ENCODE data around the gene CD248.
"Not testable (repeated sequence)": the region's sequence is repeated elsewhere in the genome, so short reads cannot be mapped to it uniquely, and the experiment has no call there.

Gene CD248

GRCh38 chr11:66287211-66287888 lies 29.5 kb downstream of the CD248 start:
- no peak for DNase-seq

- DNase-seq, result no peak
Measured at GRCh38 chr11:66286699-66287098, 30.1 kb downstream of the CD248 start.

GRCh38 chr11:66285250-66285947 lies 31.4 kb downstream of the CD248 start:
- no peak for DNase-seq

DNA sequence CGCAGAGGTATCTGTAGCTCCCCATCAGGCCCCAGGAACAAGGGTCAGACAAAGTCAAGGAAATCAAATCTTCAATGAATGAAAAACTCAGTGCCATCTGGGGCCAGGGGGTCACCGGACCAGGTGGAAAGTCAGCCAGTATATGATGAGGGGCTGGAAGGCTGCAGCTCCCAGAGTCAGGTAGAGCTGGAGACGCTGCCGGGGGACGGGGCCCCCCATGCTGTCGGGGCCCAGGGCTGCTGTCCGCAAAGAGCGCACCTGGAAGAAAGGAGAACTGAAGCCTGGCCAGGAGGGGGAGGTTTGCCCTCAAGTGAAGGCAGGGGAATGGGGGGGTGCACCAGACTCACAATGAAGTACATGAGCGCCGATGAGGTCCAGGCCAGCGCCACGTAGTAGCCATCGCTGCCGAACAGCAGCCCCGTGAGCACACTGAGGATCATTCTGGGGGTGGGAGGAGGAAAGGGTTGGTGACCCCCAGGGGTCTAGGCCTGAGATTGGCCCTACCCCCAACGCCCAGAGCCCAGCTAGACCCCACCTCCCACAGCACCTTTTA lies 32.2 kb downstream of the CD248 start:
- no peak for DNase-seq

DNA sequence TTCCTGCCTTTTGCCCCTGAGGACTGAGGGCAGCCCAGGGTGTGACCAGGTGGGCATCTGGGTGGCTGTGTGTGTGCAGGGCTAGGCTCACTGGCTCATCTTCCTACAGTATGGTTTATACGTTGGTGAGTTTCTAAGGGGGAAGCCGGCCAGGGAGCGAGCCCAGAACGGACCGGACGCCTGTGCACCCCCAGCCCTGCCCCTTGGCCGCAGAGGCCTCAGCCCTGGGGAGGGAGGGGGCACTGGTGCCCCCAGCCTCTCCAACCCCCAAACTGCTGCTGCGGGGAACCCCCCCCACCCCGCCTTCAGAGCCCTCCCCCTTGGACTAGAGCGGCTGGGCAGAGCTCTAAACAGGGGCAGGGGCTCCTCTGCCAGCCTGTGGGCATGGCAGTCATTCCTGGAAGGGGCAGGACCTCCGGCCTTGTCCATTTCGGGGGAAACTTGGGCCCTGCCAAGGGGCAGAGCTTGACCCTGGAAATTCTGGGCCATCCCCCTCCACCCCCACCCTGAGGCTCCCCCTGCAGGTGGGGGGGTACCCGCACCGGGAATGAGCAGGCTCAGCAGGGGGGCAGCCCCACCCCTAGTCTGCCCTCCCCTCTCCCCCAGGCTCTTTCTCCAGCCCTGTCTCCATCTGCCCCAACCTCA lies 33.3 kb downstream of the CD248 start:
- no peak for DNase-seq

DNA sequence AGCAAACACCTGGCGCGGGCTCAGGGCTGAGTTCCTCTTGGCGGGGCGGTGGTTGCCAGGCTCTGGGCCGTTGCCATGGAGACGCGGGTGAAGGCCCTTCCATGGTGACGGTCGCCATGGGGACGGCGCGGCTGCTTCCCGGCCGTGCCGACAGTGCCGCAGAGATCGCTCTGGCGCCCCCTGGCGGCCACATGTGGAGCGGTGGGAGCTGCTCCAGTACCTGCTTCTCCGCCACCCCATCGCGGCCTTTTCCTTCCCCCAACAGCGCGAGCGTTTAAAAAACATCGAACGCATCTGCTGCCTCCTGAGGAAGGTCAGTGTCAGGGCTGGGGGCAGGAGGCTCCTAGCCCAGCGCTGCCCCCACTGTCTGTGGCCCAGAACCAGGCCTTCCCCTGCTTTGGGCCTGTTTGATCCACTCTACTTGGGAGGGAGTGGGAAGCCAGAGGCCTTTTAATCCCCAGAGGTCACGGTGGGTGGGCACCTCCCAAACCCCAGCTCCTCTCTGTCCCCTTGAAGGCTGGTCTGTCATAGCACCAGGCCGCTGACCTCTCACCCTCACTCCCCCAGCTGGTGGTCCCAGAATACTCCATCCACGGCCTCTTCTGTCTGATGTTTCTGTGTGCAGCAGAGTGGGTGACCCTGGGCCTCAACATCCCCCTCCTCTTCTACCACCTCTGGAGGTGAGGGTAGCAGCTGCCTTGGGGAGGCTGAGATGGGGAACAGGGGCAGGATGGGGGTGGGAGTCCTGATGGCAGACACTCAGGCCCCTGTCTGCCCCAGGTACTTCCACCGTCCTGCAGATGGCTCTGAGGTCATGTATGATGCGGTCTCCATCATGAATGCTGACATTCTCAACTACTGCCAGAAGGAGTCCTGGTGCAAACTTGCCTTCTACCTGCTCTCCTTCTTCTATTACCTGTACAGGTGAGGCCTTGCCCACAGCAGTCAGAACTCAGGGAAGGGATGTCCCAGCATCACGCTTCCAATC lies 34.1 kb downstream of the CD248 start:
- peak; percentile 79 for DNase-seq

DNA sequence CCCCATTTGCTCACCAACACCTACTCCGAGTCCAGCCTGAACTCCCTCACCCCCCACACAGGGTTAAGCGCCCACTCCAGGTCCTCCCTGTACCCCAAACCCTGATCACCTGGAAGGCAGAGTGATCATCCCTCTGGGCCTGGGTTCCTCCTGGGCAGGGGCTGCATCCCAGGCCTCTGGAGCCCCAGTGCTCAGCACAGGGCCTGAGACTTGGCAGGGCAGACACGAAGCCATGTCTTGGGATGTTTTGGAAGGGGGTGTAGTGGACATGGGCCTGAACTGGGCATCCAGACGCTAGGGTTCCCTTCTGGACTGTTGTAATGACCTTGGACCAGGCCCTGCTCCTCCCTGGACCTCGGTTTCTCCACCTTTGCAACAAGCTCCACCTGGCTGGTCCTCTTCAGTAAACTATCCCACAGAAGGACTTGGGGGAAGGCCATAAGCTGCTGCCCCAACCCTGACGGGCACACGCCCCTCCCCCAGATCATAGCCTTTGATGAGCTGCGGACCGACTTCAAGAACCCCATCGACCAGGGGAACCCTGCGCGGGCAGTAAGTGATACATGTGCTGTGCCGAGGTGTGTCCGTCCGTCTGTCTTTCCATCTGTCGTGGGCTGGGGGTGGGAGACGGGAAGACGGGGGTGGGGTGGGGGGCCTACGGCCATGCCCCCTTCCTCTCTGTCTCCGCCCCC lies 34.9 kb downstream of the CD248 start:
- no peak for DNase-seq

GRCh38 chr11:66281001-66281400 lies 35.8 kb downstream of the CD248 start:
- no peak for DNase-seq

DNA sequence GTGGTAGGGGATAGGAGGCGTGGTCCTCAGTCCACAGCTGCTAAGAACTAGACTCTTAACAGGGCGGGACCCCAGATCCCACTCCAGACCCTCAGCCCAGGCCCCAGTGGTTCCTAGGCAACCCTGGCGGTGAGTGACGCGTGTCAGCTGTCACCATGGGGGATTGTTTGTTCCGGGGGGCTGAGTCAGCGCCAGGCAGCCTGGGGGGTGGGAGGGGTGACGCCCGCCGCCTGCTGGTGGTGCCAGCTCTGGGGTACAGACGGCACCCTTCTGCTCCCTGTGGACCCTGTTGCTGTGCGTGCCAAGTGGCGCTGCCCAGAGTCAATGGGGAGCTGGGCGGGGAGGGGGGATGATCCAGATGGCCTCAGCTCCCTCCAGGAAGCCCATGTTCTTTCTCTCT lies 36.4 kb downstream of the CD248 start:
- DNase-seq, result no peak

- no peak for DNase-seq
Measured at GRCh38 chr11:66279092-66279734, 37.6 kb downstream of the CD248 start.

DNA sequence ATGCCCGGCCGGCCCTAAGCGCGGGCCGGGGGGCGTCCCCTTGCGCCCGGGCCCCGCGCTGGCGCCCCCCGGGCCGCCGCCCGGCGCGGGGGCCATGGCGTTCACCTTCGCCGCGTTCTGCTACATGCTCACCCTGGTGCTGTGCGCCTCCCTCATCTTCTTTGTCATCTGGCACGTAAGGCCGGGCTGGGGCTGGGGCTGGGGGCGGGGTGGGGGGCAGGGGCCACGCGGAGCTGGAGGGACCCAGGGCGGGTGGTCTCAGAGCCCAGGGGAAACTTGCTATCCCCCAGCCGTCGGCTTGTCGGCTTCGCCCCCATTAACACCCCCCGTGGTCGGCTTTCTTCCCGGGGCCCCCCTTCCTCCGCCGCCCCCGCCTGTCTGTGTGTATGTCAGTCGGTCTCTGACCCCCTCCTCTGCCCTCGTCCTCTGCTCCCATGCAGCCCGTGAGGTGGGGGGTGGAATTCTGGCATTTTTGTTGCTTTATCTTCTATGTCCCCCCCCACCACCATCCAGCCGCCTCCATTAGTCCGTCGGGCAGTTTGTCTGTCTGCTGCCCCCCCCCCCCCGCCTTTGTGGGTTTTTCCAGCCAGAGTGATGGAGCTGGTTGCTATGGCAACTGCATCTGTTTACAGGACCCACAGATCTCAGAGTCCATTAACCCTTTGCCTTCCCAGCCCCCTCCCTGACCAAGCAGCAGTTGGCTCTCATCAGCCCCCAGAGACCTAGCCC lies 38.3 kb downstream of the CD248 start:
- no peak for DNase-seq

- DNase-seq, result no peak
Measured at GRCh38 chr11:66277471-66278362, 39.1 kb downstream of the CD248 start, which contains the start of gene CNIH2. CNIH2 (plus strand) TSS chr11:66278175; CDS start chr11:66278457, 282 bp downstream.

- DNase-seq, result not testable (repeated sequence)
Measured at GRCh38 chr11:66277064-66277463, 39.8 kb downstream of the CD248 start.

GRCh38 chr11:66276619-66277018 lies 40.2 kb downstream of the CD248 start:
- DNase-seq, result not testable (repeated sequence)

- DNase-seq, result no peak
Measured at GRCh38 chr11:66275984-66276612, 40.7 kb downstream of the CD248 start.

DNA sequence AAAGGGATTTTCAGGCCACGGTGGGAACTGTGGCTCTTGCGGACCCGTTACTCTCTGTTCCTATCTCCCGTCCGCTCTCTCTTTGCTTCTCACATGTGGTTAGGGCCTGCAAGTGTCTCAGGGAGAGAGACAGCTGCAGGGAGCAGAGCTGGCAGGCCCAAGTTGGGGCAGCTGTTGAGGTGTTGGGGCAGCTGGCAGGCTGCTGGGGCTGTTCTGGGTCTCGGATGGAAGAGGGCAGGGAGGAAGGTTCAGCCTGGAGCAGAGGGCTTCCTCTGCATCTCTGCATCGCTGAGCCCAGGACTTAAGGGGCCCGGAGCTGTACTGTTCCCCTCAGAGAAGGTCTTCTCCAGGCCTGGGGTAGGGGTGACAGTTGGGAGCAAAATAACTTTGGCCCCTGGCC lies 41.4 kb downstream of the CD248 start:
- no peak for DNase-seq

DNA sequence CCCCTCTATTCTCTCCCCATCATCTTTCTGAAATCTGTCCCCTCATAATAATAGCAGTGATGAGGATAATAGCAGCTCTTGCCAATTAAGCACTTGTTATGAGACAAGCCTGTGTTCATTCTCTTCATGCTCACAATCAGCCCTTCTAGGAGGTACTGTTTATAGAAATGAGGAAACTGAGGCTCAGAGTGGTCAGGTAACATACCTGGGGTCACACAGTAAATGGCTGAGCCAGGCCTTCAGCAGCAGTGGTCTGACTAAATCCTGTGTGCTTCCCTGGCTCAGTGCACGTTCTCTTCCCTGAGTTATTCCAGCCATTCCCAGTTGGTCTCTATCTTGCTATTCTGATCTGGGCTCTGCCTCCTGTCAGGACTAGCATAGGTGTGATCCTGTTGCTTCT lies 42.6 kb downstream of the CD248 start:
- no peak for DNase-seq

- DNase-seq, result no peak
Measured at GRCh38 chr11:66272596-66272995, 44.2 kb downstream of the CD248 start.

GRCh38 chr11:66271816-66272215 lies 45.0 kb downstream of the CD248 start:
- no peak for DNase-seq
